ENCODE results near the gene CAPN13.

The CAPN13 gene

DNA sequence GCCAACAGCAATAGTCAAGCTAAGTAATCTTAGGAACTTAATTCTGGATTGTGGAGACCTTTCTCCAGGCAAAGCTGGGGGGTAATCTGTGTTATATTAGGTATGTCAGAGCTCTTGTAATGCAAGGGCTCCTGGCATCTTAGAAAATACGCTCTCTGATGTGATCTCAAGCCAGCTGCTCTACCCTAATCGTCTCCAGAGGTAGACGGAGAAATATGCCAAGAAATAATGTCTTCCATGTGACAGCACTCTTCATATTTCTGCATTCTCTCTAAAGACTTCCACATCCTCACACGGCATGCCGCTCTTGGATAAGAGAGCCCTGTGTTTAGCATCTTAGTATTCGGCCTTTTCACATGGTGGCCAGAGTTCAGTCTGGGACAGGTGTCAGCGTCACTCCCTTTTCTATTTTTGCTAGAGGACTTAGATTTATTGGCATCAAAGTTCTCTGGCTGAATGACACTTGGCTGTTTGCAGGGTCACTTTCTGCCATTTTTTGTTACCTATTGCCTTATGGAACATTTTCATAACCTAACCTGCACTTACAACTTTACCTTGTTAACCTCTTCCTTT lies 25.2 kb downstream of the CAPN13 start:
- Histone ChIP-seq H4K20me1 (ENCODE audit: insufficient read depth, low read length) (no peaks in the 10 kb centered on the region), H3K4me1 (ENCODE audit: low read length) (no peaks in the 10 kb centered on the region), H3K27me3 (ENCODE audit: low read depth, low read length) (0 out of 2 replicates have a peak, but pooled peaks cover 11% of the 10 kb centered on the region), H3K27ac (ENCODE audit: low read length) (no peak overlapping the region), H3K79me2 (ENCODE audit: low read length) (no peaks in the 10 kb centered on the region), H3K4me3 (ENCODE audit: low read length) (no peak overlapping the region), H3K4me2 (ENCODE audit: low read length) (no peak overlapping the region), H3K9ac (ENCODE audit: low read length) (no peak overlapping the region), H2AFZ (ENCODE audit: low read depth, low read length) (no peak overlapping the region), H3K36me3 (replicated peaks; ENCODE audit: low read depth, low read length) (no peaks in the 10 kb centered on the region), H3K9me3 (ENCODE audit: insufficient read depth, low read length) (no peaks in the 10 kb centered on the region)
- TF ChIP-seq EZH2phosphoT487 (IDR thresholded peaks at IDR 0.05; ENCODE audit: low read depth): no peak
- TF ChIP-seq, protein P1, sequence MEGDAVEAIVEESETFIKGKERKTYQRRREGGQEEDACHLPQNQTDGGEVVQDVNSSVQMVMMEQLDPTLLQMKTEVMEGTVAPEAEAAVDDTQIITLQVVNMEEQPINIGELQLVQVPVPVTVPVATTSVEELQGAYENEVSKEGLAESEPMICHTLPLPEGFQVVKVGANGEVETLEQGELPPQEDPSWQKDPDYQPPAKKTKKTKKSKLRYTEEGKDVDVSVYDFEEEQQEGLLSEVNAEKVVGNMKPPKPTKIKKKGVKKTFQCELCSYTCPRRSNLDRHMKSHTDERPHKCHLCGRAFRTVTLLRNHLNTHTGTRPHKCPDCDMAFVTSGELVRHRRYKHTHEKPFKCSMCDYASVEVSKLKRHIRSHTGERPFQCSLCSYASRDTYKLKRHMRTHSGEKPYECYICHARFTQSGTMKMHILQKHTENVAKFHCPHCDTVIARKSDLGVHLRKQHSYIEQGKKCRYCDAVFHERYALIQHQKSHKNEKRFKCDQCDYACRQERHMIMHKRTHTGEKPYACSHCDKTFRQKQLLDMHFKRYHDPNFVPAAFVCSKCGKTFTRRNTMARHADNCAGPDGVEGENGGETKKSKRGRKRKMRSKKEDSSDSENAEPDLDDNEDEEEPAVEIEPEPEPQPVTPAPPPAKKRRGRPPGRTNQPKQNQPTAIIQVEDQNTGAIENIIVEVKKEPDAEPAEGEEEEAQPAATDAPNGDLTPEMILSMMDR (IDR thresholded peaks at IDR 0.05; ENCODE audit: low read depth, low read length): no peak

DNA sequence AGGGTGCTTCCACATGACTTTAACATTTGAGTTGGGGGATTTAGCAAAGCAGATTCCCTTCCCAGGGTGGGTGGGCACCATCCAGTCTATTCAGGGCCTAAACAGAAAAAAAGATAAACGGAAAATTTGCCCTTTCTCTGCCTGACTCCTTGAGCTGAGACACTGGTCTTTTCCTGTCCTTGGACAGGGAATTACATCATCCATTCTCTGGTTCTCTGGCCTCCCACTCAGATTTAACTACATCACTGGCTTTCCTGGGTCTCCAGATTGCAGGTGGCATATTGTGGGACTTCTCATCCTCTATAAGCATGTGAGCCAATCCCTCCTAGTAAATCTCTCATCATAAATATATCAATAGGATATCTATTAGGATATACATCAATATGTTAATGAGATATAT lies 25.8 kb downstream of the CAPN13 start:
- Histone ChIP-seq H3K27ac (ENCODE audit: low read length) (no peak overlapping the region), H3K4me3 (ENCODE audit: low read length) (no peak overlapping the region), H3K4me2 (ENCODE audit: low read length) (no peak overlapping the region), H4K20me1 (ENCODE audit: insufficient read depth, low read length) (no peaks in the 10 kb centered on the region), H3K4me1 (ENCODE audit: low read length) (no peaks in the 10 kb centered on the region), H3K27me3 (ENCODE audit: low read depth, low read length) (0 out of 2 replicates have a peak, but pooled peaks cover 8% of the 10 kb centered on the region), H3K9ac (ENCODE audit: low read length) (no peak overlapping the region), H3K79me2 (ENCODE audit: low read length) (no peaks in the 10 kb centered on the region), H2AFZ (ENCODE audit: low read depth, low read length) (no peak overlapping the region), H3K9me3 (ENCODE audit: insufficient read depth, low read length) (no peaks in the 10 kb centered on the region), H3K36me3 (replicated peaks; ENCODE audit: low read depth, low read length) (no peaks in the 10 kb centered on the region)
- TF ChIP-seq EZH2phosphoT487 (IDR thresholded peaks at IDR 0.05; ENCODE audit: low read depth): no peak
- TF ChIP-seq, protein P1 (IDR thresholded peaks at IDR 0.05; ENCODE audit: low read depth, low read length): no peak

DNA sequence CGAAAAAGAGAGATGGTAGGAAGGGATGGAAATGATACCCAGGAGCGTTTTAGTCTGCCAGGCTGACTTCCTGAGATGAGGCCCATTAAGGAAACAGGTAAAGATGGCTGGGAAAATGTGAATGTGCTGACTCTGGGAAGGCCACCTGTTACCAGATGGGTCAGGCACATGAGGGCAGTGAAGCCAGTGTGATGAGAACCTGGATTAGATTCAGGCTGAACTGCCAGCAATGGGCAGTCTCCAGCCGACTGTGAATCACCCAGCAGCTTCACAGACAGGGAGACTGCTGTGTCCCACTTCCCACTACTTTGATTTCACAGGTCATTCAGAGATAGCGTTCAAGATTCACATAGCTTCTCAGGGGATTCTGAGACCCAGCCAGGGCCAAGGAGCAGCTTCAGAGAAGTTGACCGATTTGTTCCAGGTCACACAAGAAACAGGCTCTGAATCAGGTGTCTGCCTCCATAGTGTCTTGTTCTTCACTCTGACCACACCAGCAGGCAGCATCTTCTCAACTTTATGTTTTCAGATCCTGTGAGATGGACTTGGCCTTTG lies 26.4 kb downstream of the CAPN13 start:
- no peaks in the 10 kb centered on the region for H3K9me3 ChIP-seq (ENCODE audit: insufficient read depth, low read length)
- no peaks in the 10 kb centered on the region for H3K79me2 ChIP-seq (ENCODE audit: low read length)
- no peak for TF ChIP-seq EZH2phosphoT487 (IDR thresholded peaks at IDR 0.05; ENCODE audit: low read depth)
- TF ChIP-seq, protein P1 (IDR thresholded peaks at IDR 0.05; ENCODE audit: low read depth, low read length): no peak

DNA sequence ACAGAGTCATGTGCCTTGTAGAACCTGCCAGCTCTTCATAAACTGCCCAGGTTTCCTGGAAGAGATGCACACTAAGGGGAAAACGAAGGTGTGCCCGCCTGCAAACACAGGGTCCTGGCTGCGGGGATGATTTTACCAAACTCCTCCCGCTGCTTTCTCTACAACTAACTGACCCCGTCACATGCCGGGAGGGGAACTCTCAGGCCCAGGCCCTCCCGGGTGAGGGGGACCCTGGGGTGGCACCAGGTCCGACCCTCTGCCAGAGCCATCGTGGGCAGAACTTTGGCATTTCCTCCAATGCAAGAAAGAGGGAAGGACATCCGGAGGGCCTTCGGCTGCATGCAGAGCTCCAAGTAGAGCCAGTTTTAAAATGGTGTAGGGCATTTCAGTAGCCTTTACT lies 28.6 kb downstream of the CAPN13 start:
- no peak overlapping the region for H3K4me3 ChIP-seq (ENCODE audit: low read length)
- no peak overlapping the region for H3K4me2 ChIP-seq (ENCODE audit: low read length)
- H3K9me3 ChIP-seq (ENCODE audit: insufficient read depth, low read length): no peaks in the 10 kb centered on the region
- H2AFZ ChIP-seq (ENCODE audit: low read depth, low read length): no peak overlapping the region
- H3K4me1 ChIP-seq (ENCODE audit: low read length): no peaks in the 10 kb centered on the region
- TF ChIP-seq EZH2phosphoT487 (IDR thresholded peaks at IDR 0.05; ENCODE audit: low read depth): no peak
- TF ChIP-seq, protein P1 (IDR thresholded peaks at IDR 0.05; ENCODE audit: low read depth, low read length): no peak
- no peak overlapping the region for H3K9ac ChIP-seq (ENCODE audit: low read length)
- H3K79me2 ChIP-seq (ENCODE audit: low read length): no peaks in the 10 kb centered on the region
- peaks cover 7% of the 10 kb centered on the region for H3K27me3 ChIP-seq (ENCODE audit: low read depth, low read length)
- no peaks in the 10 kb centered on the region for H4K20me1 ChIP-seq (ENCODE audit: insufficient read depth, low read length)
- H3K27ac ChIP-seq (ENCODE audit: low read length): no peak overlapping the region
- H3K36me3 ChIP-seq (replicated peaks; ENCODE audit: low read depth, low read length): no peaks in the 10 kb centered on the region

More for the DNA sequence above, 26.4 kb downstream of the CAPN13 start:
- Histone ChIP-seq H3K27ac (ENCODE audit: low read length) (no peak overlapping the region), H2AFZ (ENCODE audit: low read depth, low read length) (no peak overlapping the region), H3K9ac (ENCODE audit: low read length) (no peak overlapping the region), H3K36me3 (replicated peaks; ENCODE audit: low read depth, low read length) (no peaks in the 10 kb centered on the region), H3K4me2 (ENCODE audit: low read length) (no peak overlapping the region), H3K27me3 (ENCODE audit: low read depth, low read length) (peaks cover 4% of the 10 kb centered on the region; the same call in 1 of the 2 replicates), H3K4me3 (ENCODE audit: low read length) (no peak overlapping the region), H4K20me1 (ENCODE audit: insufficient read depth, low read length) (no peaks in the 10 kb centered on the region), H3K4me1 (ENCODE audit: low read length) (no peaks in the 10 kb centered on the region)

Data from OCI-LY3 (cell line).